NCI-H1417 treated with DMSO at 0.1 percent for 48 hours (cell line): ENCODE measurements around the gene NTSR1.
"Not testable (repeated sequence)": the region's sequence is repeated elsewhere in the genome, so short reads cannot be mapped to it uniquely, and the experiment has no call there.

Source experiments
- DNase-seq: peaks from one replicate; lab custom pipeline; 2025; lab: John Stamatoyannopoulos, UW

The NTSR1 gene

GRCh38 chr20:62674370-62674769 is 34.3 kb upstream of the NTSR1 start:
- DNase-seq = no peak

DNA sequence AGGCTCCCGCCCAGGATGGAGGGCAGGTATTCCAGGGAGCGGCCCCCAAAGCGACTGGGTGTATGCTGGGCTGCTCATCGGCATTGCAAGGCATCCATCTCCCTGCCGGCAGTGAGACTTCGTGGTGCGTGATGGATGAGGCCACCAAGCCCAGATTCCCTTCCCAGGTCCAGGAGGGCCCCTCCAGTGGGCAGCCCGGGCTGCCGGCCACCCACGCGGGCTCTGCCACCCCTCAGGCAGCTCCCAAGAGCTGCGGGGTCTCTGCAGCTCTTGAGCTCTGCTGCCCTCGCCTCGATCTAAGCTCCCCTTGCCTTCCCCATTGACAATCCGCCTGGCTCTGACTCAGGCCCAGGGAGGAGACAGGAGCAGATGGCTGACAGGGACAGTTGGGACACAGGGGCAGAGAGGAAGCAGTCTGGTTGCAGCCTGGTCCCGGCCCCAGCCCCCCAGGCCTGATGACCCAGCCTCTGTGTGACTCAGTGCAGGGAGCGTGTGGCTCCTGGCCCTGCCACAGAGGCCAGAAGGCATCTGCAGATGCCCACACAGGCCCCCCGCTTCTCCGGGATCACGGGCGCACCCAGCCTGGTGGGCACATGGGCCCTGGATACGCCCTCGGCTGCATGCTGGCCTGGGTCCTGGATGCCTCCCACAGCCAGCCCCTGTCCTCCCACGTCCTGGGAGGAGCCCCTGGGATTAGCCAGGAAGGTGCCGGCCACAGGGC is 33.3 kb upstream of the NTSR1 start:
- no peak for DNase-seq

- no peak for DNase-seq
Observed at GRCh38 chr20:62675877-62676260, 32.8 kb upstream of the NTSR1 start.

GRCh38 chr20:62676976-62677375 is 31.7 kb upstream of the NTSR1 start:
- no peak for DNase-seq

DNA sequence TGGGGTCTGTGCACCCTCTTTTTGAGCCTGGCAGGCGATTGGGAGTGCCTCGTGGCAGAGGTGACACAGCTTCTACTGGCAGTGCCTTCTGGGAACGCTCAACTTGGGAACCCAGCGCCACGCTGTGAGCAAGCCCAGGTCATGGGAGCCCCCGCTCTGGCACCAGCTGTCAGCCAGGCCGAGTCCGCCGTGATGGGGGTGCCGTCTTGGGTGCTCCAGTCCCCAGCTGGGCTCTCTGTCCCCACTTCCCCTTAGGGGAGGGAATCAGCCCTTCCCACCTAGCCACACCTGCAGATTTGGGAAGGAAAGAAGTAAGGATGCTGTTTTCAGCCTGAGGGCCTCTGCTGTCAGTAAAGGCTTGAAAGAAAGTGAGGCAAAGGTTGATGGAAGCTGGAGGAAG is 31.0 kb upstream of the NTSR1 start:
- DNase-seq = no peak

DNA sequence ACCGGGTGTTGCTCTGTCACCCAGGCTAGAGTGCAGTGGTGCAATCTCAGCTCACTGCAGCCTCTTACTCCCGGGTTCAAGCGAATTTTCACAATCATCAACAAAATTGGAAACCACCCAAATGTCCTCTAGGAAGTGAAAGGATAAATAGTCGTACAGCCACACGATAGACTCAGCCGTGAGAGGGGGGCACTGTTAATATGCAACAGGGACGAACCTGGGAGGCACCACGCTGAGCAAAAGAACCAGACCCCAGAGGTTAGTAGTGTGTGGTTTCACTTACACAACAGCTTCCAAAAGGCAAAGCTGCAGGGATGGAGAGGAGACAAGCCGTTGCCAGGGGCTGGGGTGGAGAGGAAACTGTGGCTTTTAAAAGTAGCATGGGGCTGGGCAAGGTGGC is 30.1 kb upstream of the NTSR1 start:
- DNase-seq = no peak

DNA sequence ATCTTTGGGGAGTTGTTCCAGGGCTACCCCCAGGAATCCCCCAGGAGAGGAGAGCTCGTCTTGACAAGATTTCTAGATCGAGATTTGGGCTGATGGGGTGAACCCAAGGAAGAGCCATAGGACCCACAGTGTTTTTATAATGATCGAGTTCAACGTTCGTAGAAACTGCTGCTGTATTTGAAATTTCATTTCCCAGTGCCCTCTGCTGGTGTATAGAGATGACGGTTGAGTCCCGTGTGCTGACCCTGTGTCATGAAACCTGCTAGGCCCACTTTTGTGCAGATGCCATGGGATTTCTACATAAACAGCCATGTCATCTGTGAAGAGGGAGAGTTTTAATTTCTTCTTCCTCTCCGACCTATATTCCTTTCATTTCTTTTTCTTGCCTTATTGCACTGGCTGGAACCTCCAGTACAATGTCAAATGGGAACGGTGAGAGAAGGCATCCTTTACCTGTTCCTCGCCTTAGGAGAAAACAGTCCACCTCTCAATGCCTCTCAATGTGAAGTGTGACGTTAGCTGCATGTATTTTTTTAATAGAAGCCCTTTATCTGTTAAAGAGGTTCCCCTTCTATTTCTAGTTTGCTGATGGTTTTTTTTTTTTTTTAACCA is 28.6 kb upstream of the NTSR1 start:
- no peak for DNase-seq

DNA sequence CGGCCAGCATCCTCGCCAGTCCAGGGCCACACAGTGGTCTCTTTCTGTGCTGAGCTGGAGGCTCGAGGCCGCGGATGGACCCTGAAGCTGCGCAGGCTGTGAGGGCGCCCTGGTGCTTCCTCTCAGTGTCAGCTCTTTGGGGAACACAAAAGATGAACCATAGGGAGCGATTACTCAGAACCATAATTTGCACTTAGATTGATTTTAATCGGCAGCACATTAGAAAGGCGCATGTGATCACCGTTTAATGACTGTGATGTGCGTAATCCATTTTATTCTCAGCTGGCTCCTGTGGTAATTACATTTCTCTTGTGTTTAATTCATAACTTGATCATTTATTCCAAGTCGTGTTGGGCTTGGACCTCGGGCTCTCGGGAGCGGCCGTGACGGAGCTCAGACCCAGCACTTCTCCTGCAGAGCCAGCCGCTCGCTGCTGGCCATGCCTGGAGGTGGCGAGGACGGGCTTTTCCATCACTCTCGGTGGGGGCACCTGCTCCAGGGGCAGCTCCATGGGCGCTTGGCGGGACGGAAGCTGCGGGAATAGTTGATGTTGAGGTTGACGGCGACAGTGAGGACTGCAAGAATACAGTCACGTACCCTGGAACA is 25.6 kb upstream of the NTSR1 start:
- DNase-seq = no peak

DNA sequence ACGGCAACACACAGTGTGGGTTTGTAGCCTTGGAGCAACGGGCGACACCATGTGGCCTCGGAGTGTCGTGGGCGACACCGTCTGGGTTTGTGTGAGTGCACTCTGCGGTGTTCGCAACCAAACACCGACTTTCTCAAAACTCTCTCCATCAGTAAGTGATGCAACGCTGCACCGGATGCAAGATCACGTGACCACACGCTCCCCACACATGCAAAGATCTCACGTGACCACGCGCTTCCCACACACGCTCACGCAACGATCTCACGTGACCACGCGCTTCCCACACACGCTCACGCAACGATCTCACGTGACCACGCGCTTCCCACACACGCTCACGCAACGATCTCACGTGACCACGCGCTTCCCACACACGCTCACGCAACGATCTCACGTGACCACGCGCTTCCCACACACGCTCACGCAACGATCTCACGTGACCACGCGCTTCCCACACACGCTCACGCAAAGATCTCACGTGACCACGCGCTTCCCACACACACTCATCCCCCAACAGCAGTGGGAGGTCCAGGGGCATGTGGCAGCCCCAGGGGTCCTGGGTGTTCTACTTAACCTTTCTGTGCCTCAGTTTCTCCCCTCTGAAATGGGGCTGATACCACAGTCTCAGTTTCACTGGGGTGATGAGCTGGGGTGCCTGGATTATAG is 24.8 kb upstream of the NTSR1 start:
- DNase-seq = not testable (repeated sequence)

DNA sequence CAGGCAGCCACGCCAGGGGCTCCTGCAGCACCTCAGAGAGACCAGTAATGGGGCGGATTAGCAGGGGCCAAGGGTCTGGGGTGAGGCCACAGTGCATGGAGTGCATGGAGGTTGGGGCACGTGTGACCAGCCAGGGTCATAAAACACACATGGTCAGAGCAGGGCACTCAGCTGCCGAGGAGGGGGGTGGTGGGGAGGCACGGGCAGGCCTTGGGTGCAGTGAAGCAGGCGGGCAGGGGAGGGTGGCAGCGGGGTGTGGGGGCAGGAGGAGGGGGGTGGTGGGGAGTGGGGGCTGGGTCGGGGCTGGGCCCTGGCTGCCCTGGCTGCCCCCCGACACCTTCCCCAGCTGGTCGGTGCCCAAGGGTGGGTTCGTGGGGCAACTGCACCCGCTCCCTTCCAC is 23.7 kb upstream of the NTSR1 start:
- DNase-seq = no peak

- peak; percentile 78 for DNase-seq
Observed at GRCh38 chr20:62685781-62686555, 22.7 kb upstream of the NTSR1 start.

DNA sequence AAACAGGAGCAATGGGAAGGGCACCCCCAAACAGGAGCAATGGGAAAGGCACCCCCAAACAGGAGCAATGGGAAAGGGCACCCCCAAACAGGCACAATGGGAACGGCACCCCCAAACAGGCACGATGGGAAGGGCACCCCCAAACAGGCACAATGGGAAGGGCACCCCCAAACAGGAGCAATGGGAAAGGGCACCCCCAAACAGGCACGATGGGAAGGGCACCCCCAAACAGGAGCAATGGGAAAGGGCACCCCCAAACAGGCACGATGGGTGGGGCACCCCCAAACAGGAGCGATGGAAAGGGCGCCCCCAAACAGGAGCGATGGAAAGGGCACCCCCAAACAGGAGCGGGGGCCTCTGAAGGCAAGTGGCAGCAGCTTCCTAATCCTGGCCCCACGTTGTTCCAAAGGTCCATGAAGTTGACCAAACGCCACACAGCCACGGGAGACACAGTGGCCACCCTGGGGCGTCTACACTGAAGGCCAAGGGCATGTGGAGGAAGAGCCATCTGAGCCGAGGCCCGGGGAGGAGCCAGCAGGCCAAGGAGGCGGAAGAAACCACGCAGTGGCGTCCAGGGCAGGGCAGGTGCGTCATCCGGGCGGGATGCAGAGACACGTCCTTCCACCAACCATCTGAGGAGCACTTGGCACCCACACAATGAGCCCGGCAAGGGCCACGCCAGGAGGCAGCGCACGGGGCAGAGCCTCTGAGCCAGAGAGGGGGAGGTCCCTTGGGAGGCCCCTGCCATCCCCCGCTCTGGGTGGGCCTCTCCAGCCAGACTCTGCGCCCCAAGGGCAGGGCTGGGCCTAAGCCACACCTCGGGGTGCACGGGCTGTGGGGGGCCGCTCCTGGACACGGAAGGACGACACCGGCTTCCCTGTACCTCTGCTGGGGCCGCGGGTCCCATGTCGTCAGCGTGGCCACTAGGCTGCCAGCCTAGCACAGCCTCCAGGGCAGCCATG is 21.5 kb upstream of the NTSR1 start:
- no peak for DNase-seq

GRCh38 chr20:62688083-62688482 is 20.6 kb upstream of the NTSR1 start:
- no peak for DNase-seq

DNA sequence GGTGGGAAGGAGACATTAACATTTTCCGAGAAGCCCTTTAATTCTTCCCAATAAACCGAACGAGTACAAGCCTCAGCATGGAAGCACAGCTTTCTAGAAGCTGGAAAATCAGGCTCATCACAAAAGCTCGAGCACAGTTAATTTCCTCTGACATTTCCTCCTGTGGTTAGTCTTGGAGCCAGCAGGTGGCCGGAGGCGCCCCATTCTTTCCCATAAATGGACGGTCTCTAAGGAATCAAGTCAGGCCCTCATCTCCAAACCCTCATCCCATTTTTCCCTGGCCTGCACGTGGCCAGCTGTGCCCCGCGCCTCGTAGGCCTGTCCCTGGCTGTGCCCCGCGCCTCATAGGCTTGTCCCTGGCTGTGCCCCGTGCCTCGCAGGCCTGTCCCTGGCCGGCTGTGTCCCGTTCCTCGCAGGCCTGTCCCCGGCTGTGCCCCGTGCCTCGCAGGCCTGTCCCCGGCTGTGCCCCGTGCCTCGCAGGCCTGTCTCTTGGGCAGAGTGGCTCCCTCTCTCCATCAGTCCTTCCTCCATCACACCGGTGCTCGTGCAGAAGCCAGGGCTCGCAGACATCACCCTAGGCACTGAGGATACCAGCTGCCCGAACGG is 19.7 kb upstream of the NTSR1 start:
- no peak for DNase-seq

- no peak for DNase-seq
Observed at GRCh38 chr20:62689861-62690260, 18.8 kb upstream of the NTSR1 start.

DNA sequence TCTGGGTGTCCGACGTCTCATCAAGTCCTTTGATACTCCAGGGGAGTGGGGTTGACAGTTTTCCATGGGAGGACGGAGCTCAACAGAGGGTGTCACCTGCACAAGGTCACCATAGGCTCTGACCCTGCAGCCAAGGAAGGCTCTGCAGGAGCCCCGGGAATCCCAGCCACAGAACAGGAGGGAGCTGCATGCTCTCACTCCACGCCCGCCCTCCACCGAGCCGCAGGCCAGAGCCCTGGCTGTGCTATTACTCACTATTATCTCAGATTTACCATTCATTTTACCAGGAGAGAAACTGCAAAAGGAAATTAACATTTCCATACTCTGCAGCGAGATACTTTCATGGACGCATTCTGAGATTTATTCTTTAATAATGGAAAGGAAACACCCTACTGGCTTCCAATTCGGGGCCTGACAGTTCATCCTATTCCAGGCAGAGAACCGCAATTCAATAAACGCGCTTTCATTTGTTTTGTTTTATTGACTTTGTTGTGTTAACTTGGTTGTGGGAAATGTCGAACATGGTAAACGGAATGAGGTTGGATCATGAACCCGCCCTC is 18.3 kb upstream of the NTSR1 start:
- no peak for DNase-seq

DNA sequence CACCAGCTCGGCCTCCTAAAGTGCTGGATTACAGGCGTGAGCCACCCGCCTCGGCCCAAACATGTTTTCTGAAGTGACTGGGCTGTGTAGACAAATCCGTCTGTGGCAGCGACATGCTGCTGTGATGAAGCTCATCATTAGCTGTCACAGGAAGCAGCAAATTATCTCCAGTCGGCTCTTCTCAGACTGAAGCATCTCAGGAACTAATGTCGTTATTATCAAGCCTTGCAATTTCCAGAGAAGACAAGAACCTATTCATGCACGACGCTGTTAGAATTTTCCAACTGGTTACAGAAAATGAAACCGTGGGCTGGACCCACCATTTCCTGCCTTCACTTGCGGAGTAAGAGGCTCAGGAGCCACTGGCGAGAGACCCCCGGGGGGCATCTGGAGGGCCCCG is 17.1 kb upstream of the NTSR1 start:
- no peak for DNase-seq

- DNase-seq = no peak
Observed at GRCh38 chr20:62692176-62692575, 16.5 kb upstream of the NTSR1 start.

- DNase-seq = no peak
Observed at GRCh38 chr20:62692801-62693523, 15.7 kb upstream of the NTSR1 start.

DNA sequence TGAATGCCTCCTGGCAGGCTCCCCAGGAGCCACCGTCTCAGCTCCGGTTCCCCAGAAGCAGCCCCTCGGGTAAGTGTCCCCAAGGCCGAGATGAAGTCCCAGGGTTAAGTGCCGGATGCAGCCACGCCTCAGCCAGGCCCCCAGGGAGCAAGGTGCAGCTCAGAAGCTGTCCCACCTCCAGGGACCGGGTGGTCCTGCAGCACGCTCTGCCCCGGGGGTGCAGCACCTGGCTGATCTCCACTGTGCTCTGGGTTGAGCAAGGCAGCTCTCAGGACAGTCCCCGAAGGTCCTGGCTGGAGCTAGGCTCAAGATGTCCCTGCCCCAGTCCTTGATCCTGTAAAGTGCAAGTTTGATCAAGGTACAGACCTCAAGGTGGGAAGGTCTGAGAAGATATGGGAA is 15.1 kb upstream of the NTSR1 start:
- no peak for DNase-seq
